K562 (cell line): Measurements from ENCODE around the gene DUSP28. TPM values are rescaled to one million over a fixed set of nuclear protein-coding genes. Genes with fewer than 3 reads are reported as not detected.

Source experiments
- AFF4 ChIP-seq: sonication (generic); formaldehyde crosslinking; IDR thresholded peaks from 2 replicates; pipeline ENCODE4 v1.8.0; 2023; ENCODE audit warnings: mild to moderate bottlenecking, missing genetic modification reagents
- CBX8 ChIP-seq: fragments of 200-600 bp; sonication (generic); IDR thresholded peaks from 2 replicates; pipeline ENCODE4 v1.6.1; 2012; ENCODE audit warnings: borderline replicate concordance, mixed run types, low read depth, mild to moderate bottlenecking, moderate library complexity, mixed read lengths, low read length, control low read depth, inconsistent platforms; ENCODE audit not compliant: poor library complexity, severe bottlenecking; ENCODE audit errors: extremely low read depth
- CREM ChIP-seq: IDR thresholded peaks from 2 replicates; pipeline ENCODE4 v1.6.1; 2014; ENCODE audit warnings: antibody characterized with exemption, low read depth
- GABPB2 ChIP-seq: fragments of 250-450 bp; sonication (Bioruptor Pico); conservative IDR thresholded peaks from 2 replicates; pipeline ENCODE4 v1.5.1; 2021; ENCODE audit warnings: mild to moderate bottlenecking
- MYC ChIP-seq, 2 experiments: fragments of 250-450 bp in 1 of 2; sonication (Bioruptor Pico) in 1 of 2; IDR thresholded peaks; 2 replicates each; pipeline versions ENCODE4 v1.5.1 to v1.6.1; 2012 to 2021; ENCODE audit warnings: low read depth in 2 of 2, borderline replicate concordance in 1 of 2, improper control_type of control experiment in 1 of 2, low read length in 1 of 2, mild to moderate bottlenecking in 1 of 2, moderate library complexity in 1 of 2
- NRF1 ChIP-seq, 2 experiments: fragments of 450-650 bp; IDR thresholded peaks in 1 of 2; conservative IDR thresholded peaks in 1 of 2; 2 replicates each; pipeline ENCODE4 v1.6.1; 2014; ENCODE audit warnings: mild to moderate bottlenecking in 2 of 2
- RBFOX2 ChIP-seq: fragments of 200-400 bp; formaldehyde crosslinking; IDR thresholded peaks from 2 replicates; pipeline ENCODE4 v1.6.1; 2017; ENCODE audit warnings: low read depth, mild to moderate bottlenecking, low read length, moderate library complexity
- SNRNP70 ChIP-seq: fragments of 200-400 bp; formaldehyde crosslinking; optimal IDR thresholded peaks from 2 replicates; pipeline ENCODE3; 2017; ENCODE audit warnings: low read depth, low read length
- SPI1 ChIP-seq: IDR thresholded peaks from 2 replicates; pipeline ENCODE4 v1.6.1; 2011; ENCODE audit warnings: low read depth, low read length, control low read depth, borderline replicate concordance
- ZNF165 ChIP-seq: fragments of 250-450 bp; sonication (Bioruptor Pico); IDR thresholded peaks from 2 replicates; pipeline ENCODE4 v1.4.0; 2020; ENCODE audit warnings: borderline replicate concordance
- polyA plus RNA-seq, 8 experiments: library from polyadenylated mRNA; depleted of rRNA in 4 of 8; stranded (reverse) in 5 of 8; unstranded in 3 of 8; fragments of >200 nt; fragmentation: Nextera tagmentation in 2 of 8; fragmentation: Illumina TruSeq in 1 of 8; extraction: Ambion mirVana in 2 of 8; extraction: Trizol in 1 of 8; gene quantifications; 2 replicates each; pipeline versions ENCODE4 v1.2.1 to v1.2.3, GENCODE V29; 2011 to 2014; ENCODE audit warnings: inconsistent platforms in 1 of 8, missing spikeins in 1 of 8
- total RNA-seq, 7 experiments: library from RNA; depleted of rRNA in 6 of 7; stranded (reverse); fragments of >200 nt in 6 of 7; fragmentation: Illumina TruSeq in 2 of 7; extraction: Trizol in 2 of 7; gene quantifications; 2 replicates each; pipeline versions ENCODE4 v1.2.1 to v1.2.3, GENCODE V29; 2011 to 2021; ENCODE audit warnings: low replicate concordance in 1 of 7
- TF ChIP-seq, protein P1 (sequence below): sonication (generic); IDR thresholded peaks from 2 replicates; pipeline ENCODE4 v1.6.1; 2016
- TF ChIP-seq, protein P2 (sequence below): fragments of 450-650 bp; IDR thresholded peaks from 2 replicates; pipeline ENCODE4 v1.6.1; 2017; ENCODE audit warnings: antibody characterized with exemption, mild to moderate bottlenecking
- TF ChIP-seq, protein P3 (sequence below): IDR thresholded peaks from 3 replicates; pipeline ENCODE4 v1.6.1; 2011; ENCODE audit warnings: borderline replicate concordance, mild to moderate bottlenecking; ENCODE audit not compliant: insufficient read length, insufficient read depth
- TF ChIP-seq, protein P4 (sequence below): fragments of 450-650 bp; IDR thresholded peaks from one replicate; pipeline ENCODE4 v1.6.1; 2018; ENCODE audit warnings: mild to moderate bottlenecking, moderate library complexity; ENCODE audit not compliant: partially characterized antibody

DUSP28 gene
- total and polyA plus RNA-seq, 9 of the 15 experiments (the other 6 are each of a cell fraction or from before 2014, with no cell fraction given): 2.8 to 8.1 (median 4.2) TPM

GRCh38 chr2:240584486-240585031, 24.4 kb downstream of the DUSP28 start (continued):
- TF ChIP-seq, protein P1, sequence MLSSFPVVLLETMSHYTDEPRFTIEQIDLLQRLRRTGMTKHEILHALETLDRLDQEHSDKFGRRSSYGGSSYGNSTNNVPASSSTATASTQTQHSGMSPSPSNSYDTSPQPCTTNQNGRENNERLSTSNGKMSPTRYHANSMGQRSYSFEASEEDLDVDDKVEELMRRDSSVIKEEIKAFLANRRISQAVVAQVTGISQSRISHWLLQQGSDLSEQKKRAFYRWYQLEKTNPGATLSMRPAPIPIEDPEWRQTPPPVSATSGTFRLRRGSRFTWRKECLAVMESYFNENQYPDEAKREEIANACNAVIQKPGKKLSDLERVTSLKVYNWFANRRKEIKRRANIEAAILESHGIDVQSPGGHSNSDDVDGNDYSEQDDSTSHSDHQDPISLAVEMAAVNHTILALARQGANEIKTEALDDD: peak; percentile 96
- TF ChIP-seq SNRNP70: no peak
- no peak for TF ChIP-seq CBX8
- TF ChIP-seq ZNF165 (CRISPR knock-in tag): no peak
- TF ChIP-seq AFF4 (CRISPR knock-in tag): 0 out of 2 replicates have a peak, but pooled peaks have one; percentile 42
- TF ChIP-seq, protein P2, sequence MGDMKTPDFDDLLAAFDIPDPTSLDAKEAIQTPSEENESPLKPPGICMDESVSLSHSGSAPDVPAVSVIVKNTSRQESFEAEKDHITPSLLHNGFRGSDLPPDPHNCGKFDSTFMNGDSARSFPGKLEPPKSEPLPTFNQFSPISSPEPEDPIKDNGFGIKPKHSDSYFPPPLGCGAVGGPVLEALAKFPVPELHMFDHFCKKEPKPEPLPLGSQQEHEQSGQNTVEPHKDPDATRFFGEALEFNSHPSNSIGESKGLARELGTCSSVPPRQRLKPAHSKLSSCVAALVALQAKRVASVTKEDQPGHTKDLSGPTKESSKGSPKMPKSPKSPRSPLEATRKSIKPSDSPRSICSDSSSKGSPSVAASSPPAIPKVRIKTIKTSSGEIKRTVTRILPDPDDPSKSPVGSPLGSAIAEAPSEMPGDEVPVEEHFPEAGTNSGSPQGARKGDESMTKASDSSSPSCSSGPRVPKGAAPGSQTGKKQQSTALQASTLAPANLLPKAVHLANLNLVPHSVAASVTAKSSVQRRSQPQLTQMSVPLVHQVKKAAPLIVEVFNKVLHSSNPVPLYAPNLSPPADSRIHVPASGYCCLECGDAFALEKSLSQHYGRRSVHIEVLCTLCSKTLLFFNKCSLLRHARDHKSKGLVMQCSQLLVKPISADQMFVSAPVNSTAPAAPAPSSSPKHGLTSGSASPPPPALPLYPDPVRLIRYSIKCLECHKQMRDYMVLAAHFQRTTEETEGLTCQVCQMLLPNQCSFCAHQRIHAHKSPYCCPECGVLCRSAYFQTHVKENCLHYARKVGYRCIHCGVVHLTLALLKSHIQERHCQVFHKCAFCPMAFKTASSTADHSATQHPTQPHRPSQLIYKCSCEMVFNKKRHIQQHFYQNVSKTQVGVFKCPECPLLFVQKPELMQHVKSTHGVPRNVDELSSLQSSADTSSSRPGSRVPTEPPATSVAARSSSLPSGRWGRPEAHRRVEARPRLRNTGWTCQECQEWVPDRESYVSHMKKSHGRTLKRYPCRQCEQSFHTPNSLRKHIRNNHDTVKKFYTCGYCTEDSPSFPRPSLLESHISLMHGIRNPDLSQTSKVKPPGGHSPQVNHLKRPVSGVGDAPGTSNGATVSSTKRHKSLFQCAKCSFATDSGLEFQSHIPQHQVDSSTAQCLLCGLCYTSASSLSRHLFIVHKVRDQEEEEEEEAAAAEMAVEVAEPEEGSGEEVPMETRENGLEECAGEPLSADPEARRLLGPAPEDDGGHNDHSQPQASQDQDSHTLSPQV: peak; percentile 83; the same call in 1 of the 2 replicates
- peak; percentile 58 for TF ChIP-seq CREM
- TF ChIP-seq, protein P3, sequence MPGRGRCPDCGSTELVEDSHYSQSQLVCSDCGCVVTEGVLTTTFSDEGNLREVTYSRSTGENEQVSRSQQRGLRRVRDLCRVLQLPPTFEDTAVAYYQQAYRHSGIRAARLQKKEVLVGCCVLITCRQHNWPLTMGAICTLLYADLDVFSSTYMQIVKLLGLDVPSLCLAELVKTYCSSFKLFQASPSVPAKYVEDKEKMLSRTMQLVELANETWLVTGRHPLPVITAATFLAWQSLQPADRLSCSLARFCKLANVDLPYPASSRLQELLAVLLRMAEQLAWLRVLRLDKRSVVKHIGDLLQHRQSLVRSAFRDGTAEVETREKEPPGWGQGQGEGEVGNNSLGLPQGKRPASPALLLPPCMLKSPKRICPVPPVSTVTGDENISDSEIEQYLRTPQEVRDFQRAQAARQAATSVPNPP: no peak
- TF ChIP-seq GABPB2 (CRISPR knock-in tag): no peak
- TF ChIP-seq, protein P4, sequence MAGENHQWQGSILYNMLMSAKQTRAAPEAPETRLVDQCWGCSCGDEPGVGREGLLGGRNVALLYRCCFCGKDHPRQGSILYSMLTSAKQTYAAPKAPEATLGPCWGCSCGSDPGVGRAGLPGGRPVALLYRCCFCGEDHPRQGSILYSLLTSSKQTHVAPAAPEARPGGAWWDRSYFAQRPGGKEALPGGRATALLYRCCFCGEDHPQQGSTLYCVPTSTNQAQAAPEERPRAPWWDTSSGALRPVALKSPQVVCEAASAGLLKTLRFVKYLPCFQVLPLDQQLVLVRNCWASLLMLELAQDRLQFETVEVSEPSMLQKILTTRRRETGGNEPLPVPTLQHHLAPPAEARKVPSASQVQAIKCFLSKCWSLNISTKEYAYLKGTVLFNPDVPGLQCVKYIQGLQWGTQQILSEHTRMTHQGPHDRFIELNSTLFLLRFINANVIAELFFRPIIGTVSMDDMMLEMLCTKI: no peak
- TF ChIP-seq NRF1 (conservative IDR thresholded peaks at IDR 0.05 in 1 of 2, IDR thresholded peaks at IDR 0.05 in 1 of 2): peak in 1 of 2 experiments; percentile 50; a peak in 3 of 4 replicates
- peak; percentile 73; the same call in 1 of the 2 replicates for TF ChIP-seq MYC (IDR thresholded peaks at IDR 0.05; ENCODE audit: low read depth, low read length)
- no peak for TF ChIP-seq MYC (CRISPR knock-in tag; IDR thresholded peaks at IDR 0.05; ENCODE audit: borderline replicate concordance, low read depth)
- TF ChIP-seq SPI1: peak; percentile 55; the same call in 1 of the 2 replicates
- no peak; the same call in 1 of the 2 replicates for TF ChIP-seq RBFOX2
